Measurements from ENCODE around the gene RRAD.

RRAD gene

DNA sequence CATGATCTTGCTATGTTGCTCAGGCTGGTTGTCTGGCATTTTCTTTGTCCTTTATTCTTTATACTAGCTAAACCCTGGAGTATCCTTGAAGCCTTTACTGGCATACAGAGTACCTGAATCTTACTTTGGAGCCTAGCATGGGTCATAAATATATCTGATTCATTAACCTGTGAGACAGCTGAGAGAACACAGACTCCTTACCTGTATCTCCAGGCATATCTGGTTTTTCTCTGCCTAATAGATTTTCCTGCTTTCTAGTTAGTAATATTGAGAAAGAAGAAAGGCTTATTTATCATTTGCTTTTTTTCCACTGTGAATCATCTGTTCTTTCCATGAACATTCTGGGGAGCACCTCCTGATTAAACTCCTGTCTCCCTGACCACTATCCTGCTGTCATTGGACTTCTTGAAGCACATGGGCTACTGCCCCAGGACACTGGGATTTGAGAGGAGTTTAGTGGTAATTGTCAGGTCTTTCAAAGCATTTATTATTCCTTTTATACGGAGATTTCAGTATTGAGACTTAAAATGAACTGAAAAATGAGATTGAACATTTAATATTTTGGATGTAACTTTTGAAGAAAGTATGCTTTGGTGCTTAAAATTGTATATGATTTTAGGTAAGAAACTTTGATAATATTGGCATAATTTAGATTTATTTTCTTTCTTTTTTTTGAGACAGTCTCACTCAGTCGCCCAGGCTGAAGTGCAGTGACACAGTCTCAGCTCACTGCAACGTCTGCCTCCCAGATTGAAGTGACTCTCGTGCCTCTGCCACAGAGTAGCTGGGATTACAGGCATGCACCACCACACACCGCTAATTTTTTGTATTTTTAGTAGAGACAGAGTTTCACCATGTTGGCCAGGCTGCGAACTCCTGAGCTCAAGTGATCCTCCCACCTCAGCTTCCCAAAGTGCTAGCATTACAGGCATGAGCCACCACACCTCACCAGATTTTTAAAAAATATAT lies 36.4 kb downstream of the RRAD start:
- Histone ChIP-seq H3K27me3 (replicated peaks; ENCODE audit: control insufficient read depth, insufficient read depth, low read length) (no peaks in the 10 kb centered on the region), H3K4me3 (replicated peaks; ENCODE audit: low read depth, low read length) (no peak overlapping the region), H3K36me3 (ENCODE audit: control insufficient read depth, insufficient read depth, low read length) (peaks cover 13% of the 10 kb centered on the region)
- TF ChIP-seq, protein P1, sequence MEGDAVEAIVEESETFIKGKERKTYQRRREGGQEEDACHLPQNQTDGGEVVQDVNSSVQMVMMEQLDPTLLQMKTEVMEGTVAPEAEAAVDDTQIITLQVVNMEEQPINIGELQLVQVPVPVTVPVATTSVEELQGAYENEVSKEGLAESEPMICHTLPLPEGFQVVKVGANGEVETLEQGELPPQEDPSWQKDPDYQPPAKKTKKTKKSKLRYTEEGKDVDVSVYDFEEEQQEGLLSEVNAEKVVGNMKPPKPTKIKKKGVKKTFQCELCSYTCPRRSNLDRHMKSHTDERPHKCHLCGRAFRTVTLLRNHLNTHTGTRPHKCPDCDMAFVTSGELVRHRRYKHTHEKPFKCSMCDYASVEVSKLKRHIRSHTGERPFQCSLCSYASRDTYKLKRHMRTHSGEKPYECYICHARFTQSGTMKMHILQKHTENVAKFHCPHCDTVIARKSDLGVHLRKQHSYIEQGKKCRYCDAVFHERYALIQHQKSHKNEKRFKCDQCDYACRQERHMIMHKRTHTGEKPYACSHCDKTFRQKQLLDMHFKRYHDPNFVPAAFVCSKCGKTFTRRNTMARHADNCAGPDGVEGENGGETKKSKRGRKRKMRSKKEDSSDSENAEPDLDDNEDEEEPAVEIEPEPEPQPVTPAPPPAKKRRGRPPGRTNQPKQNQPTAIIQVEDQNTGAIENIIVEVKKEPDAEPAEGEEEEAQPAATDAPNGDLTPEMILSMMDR (IDR thresholded peaks at IDR 0.05; ENCODE audit: insufficient read depth, low read length, poor library complexity, severe bottlenecking), result no peak
- no peak for DNase-seq (ENCODE audit: extremely low read depth, insufficient read length)

DNA sequence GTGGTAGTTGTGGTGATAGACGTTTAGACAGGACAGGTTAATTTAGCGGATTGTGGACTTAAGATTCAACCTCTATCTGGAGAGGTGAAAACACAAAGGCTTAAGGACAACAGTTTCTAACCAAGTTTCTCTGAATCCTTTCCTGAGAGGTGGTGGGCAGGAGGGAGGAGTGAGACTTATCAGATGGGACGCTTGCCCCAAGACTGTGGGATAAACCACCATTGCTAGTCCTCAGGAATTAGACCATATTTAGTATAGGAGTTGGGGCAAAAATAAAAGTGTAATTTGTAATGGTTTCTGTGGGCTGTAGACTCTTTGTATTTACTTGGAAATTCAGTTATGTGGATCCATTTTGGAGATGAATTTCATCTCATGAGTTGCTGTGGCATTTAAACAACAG lies 38.4 kb downstream of the RRAD start:
- TF ChIP-seq, protein P1 (IDR thresholded peaks at IDR 0.05; ENCODE audit: insufficient read depth, low read length, poor library complexity, severe bottlenecking), result no peak
- no peak for DNase-seq (ENCODE audit: extremely low read depth, insufficient read length)
- Histone ChIP-seq H3K4me3 (replicated peaks; ENCODE audit: low read depth, low read length) (no peak overlapping the region), H3K27me3 (replicated peaks; ENCODE audit: control insufficient read depth, insufficient read depth, low read length) (no peaks in the 10 kb centered on the region), H3K36me3 (ENCODE audit: control insufficient read depth, insufficient read depth, low read length) (peaks cover 13% of the 10 kb centered on the region)

DNA sequence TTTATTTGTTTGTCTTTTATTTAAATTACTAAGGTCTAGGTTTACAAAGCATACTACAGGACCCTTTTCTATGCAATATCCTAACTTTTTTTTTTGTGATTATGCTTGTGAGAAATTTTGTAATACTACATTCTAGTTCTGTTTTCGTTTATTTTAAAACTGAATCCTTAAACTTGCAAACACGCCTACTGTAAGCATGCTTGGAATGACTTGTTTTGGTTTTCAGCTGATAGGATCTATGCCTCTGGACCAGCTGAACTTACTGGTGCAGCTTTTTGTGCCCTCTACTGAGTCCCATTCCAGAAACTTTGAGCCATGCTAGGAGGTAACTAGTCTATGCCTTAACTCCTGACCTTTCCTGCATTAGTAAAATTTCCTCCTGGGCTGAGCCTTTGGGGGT lies 39.0 kb downstream of the RRAD start:
- H3K4me3 ChIP-seq (replicated peaks; ENCODE audit: low read depth, low read length), result no peak overlapping the region
- DNase-seq (ENCODE audit: extremely low read depth, insufficient read length), result no peak
- H3K27me3 ChIP-seq (replicated peaks; ENCODE audit: control insufficient read depth, insufficient read depth, low read length), result no peaks in the 10 kb centered on the region
- TF ChIP-seq, protein P1 (IDR thresholded peaks at IDR 0.05; ENCODE audit: insufficient read depth, low read length, poor library complexity, severe bottlenecking), result no peak
- peaks cover 13% of the 10 kb centered on the region for H3K36me3 ChIP-seq (ENCODE audit: control insufficient read depth, insufficient read depth, low read length)

DNA sequence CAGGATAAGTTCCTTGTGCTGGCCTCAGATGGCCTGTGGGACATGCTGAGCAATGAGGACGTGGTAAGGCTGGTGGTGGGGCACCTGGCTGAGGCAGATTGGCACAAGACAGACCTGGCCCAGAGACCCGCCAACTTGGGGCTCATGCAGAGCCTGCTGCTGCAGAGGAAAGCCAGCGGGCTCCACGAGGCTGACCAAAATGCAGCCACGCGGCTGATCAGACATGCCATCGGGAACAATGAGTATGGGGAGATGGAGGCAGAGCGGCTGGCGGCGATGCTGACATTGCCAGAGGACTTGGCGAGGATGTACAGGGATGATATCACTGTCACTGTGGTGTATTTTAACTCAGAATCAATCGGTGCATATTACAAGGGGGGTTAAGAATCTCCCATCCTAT lies 39.8 kb downstream of the RRAD start:
- H3K36me3 ChIP-seq (ENCODE audit: control insufficient read depth, insufficient read depth, low read length), result peaks cover 13% of the 10 kb centered on the region
- DNase-seq (ENCODE audit: extremely low read depth, insufficient read length), result no peak
- TF ChIP-seq, protein P1 (IDR thresholded peaks at IDR 0.05; ENCODE audit: insufficient read depth, low read length, poor library complexity, severe bottlenecking), result no peak

DNA sequence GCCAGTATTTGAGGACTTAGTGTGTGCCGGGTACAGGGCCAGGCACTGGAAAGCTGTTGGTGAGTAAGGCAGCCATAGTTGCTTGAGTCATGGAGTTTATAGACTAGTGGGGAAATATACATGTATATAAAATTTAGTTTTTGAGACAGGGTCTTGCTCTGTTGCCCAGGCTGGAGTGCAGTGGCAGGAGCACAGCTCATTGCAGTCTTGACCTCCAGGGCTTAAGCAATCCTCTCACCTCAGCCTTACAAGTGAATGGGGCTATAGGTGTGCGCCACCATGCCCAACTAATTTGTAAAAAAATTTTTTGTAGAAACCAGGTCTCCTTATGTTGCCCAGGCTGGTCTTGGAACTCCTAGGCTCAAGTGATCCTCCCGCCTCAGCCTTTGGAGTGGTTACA lies 42.6 kb downstream of the RRAD start:
- Histone ChIP-seq H3K4me3 (replicated peaks; ENCODE audit: low read depth, low read length) (no peak overlapping the region), H3K36me3 (ENCODE audit: control insufficient read depth, insufficient read depth, low read length) (peaks cover 13% of the 10 kb centered on the region), H3K27me3 (replicated peaks; ENCODE audit: control insufficient read depth, insufficient read depth, low read length) (no peaks in the 10 kb centered on the region)
- TF ChIP-seq, protein P1 (IDR thresholded peaks at IDR 0.05; ENCODE audit: insufficient read depth, low read length, poor library complexity, severe bottlenecking), result no peak
- DNase-seq (ENCODE audit: extremely low read depth, insufficient read length), result no peak

More for the DNA sequence above, 39.8 kb downstream of the RRAD start:
- Histone ChIP-seq H3K27me3 (replicated peaks; ENCODE audit: control insufficient read depth, insufficient read depth, low read length) (no peaks in the 10 kb centered on the region), H3K4me3 (replicated peaks; ENCODE audit: low read depth, low read length) (no peak overlapping the region)

All from GM06990 (cell line).